H1 (cell line): Measurements from ENCODE around the gene FNDC3A. TPM values are rescaled to one million over a fixed set of nuclear protein-coding genes. Genes with fewer than 3 reads are reported as not detected.

Experiments used
- CTCF ChIA-PET: fragments of 300-600 bp; sonication (Branson Sonifier 250); formaldehyde crosslinking; loops from one replicate; lab custom pipeline; 2021; ENCODE audit not compliant: partially characterized antibody; lab: Charles Lee
- POLR2A ChIA-PET: fragments of 300-600 bp; sonication (Branson Sonifier 250); formaldehyde crosslinking; loops from one replicate; lab custom pipeline; 2021; ENCODE audit warnings: inconsistent platforms; ENCODE audit not compliant: partially characterized antibody; lab: Charles Lee
- DNase-seq, 2 experiments: peaks; one replicate each; pipeline versions ENCODE4 v3.0.0 to v3.0.0-alpha.2; 2010 to 2022; ENCODE audit warnings: low spot score in 2 of 2, low read depth in 1 of 2, mixed read lengths in 1 of 2
- FAIRE-seq: peaks from 2 replicates; lab custom pipeline; 2011; peaks lifted over from hg19 to GRCh38; lab: Jason Lieb, UNC
- H2AFZ ChIP-seq: 2 replicates; pipeline ENCODE4 v1.8.1; 2012; ENCODE audit warnings: low read length, inconsistent platforms
- H2AK5ac ChIP-seq: 2 replicates; pipeline ENCODE4 v1.6.1; 2013; ENCODE audit warnings: low read depth, low read length
- H2BK120ac ChIP-seq: replicated peaks from 2 replicates; pipeline ENCODE3; 2013; ENCODE audit warnings: low read depth, low read length, inconsistent platforms
- H2BK12ac ChIP-seq: 2 replicates; pipeline ENCODE4 v1.6.1; 2013; ENCODE audit warnings: low read depth, low read length
- H2BK15ac ChIP-seq: 2 replicates; pipeline ENCODE4 v1.6.1; 2013; ENCODE audit warnings: low read length
- H2BK20ac ChIP-seq: 2 replicates; pipeline ENCODE4 v1.6.1; 2013; ENCODE audit warnings: low read length
- H2BK5ac ChIP-seq: 2 replicates; pipeline ENCODE4 v1.6.1; 2013; ENCODE audit warnings: low read depth, low read length
- H3K14ac ChIP-seq: 2 replicates; pipeline ENCODE4 v1.6.1; 2013; ENCODE audit warnings: inconsistent platforms; ENCODE audit not compliant: insufficient read length
- H3K18ac ChIP-seq: 2 replicates; pipeline ENCODE4 v1.6.1; 2013; ENCODE audit warnings: low read length; ENCODE audit errors: extremely low read depth
- H3K23ac ChIP-seq: 2 replicates; pipeline ENCODE4 v1.6.1; 2013; ENCODE audit warnings: inconsistent platforms; ENCODE audit not compliant: insufficient read length
- H3K23me2 ChIP-seq: 2 replicates; pipeline ENCODE4 v1.6.1; 2013; ENCODE audit warnings: low read depth, low read length
- H3K27ac ChIP-seq: 2 replicates; pipeline ENCODE4 v1.6.1; 2011; ENCODE audit warnings: low read depth, low read length, inconsistent platforms
- H3K27me3 ChIP-seq, 4 experiments: replicated peaks in 1 of 4; 1 replicate in 1 of 4; 2 replicates in 3 of 4; pipeline versions ENCODE4 v1.6.1 to v1.8.1; 2011 to 2013; ENCODE audit warnings: low read length in 3 of 4, mild to moderate bottlenecking in 3 of 4, inconsistent platforms in 2 of 4, mixed read lengths in 2 of 4, moderate library complexity in 1 of 4; ENCODE audit not compliant: control insufficient read depth in 3 of 4, insufficient read depth in 3 of 4; ENCODE audit errors: extremely low read depth in 1 of 4
- H3K36me3 ChIP-seq, 4 experiments: 2 replicates each; pipeline versions ENCODE4 v1.6.1 to v1.8.1; 2011 to 2013; ENCODE audit warnings: mild to moderate bottlenecking in 4 of 4, low read length in 3 of 4, moderate library complexity in 2 of 4, control low read depth in 1 of 4, inconsistent platforms in 1 of 4; ENCODE audit not compliant: insufficient read depth in 4 of 4, control insufficient read depth in 2 of 4
- H3K4ac ChIP-seq: replicated peaks from 2 replicates; pipeline ENCODE3; 2013; ENCODE audit warnings: low read length, low read depth, mixed read lengths, inconsistent platforms; ENCODE audit not compliant: insufficient read length
- H3K4me1 ChIP-seq, 4 experiments: replicated peaks in 1 of 4; 1 replicate in 1 of 4; 2 replicates in 3 of 4; pipeline versions ENCODE4 v1.6.1 to v1.8.1; 2011 to 2013; ENCODE audit warnings: low read length in 3 of 4, inconsistent platforms in 2 of 4, mixed read lengths in 1 of 4; ENCODE audit not compliant: insufficient read depth in 4 of 4, control insufficient read depth in 3 of 4
- H3K4me2 ChIP-seq, 2 experiments: 2 replicates each; pipeline versions ENCODE4 v1.6.1 to v1.8.1; 2011 to 2013; ENCODE audit warnings: low read depth in 2 of 2, low read length in 2 of 2, control low read depth in 1 of 2, inconsistent platforms in 1 of 2, mild to moderate bottlenecking in 1 of 2; ENCODE audit not compliant: insufficient read depth in 1 of 2
- H3K4me3 ChIP-seq, 4 experiments: fragments of 200-600, 300-600 bp in 1 of 4; sonication (generic), shearing (Covaris generic), sonication (Bioruptor Twin) in 1 of 4; 2 replicates each; pipeline versions ENCODE4 v1.5.1 to v1.8.1; 2011 to 2016; ENCODE audit warnings: low read length in 4 of 4, low read depth in 3 of 4, control low read depth in 2 of 4, inconsistent platforms in 2 of 4, mild to moderate bottlenecking in 2 of 4, mixed read lengths in 1 of 4, moderate library complexity in 1 of 4; ENCODE audit not compliant: insufficient read depth in 2 of 4; ENCODE audit errors: extremely low read depth in 1 of 4
- H3K56ac ChIP-seq: replicated peaks from 2 replicates; pipeline ENCODE3; 2013; ENCODE audit warnings: low read depth, mild to moderate bottlenecking, mixed read lengths, low read length, inconsistent platforms; ENCODE audit not compliant: insufficient read length
- H3K79me1 ChIP-seq: 2 replicates; pipeline ENCODE4 v1.6.1; 2013; ENCODE audit warnings: low read depth, low read length, control low read depth
- H3K79me2 ChIP-seq, 2 experiments: 2 replicates each; pipeline versions ENCODE4 v1.6.1 to v1.8.1; 2012 to 2013; ENCODE audit warnings: low read length in 2 of 2, mild to moderate bottlenecking in 2 of 2, inconsistent platforms in 1 of 2; ENCODE audit not compliant: insufficient read depth in 2 of 2, control insufficient read depth in 1 of 2
- H3K9ac ChIP-seq, 4 experiments: replicated peaks in 1 of 4; 1 replicate in 1 of 4; 2 replicates in 3 of 4; pipeline versions ENCODE4 v1.6.1 to v1.8.1; 2011 to 2013; ENCODE audit warnings: low read depth in 3 of 4, low read length in 3 of 4, control low read depth in 2 of 4, mild to moderate bottlenecking in 2 of 4, moderate library complexity in 2 of 4, inconsistent platforms in 1 of 4; ENCODE audit errors: extremely low read depth in 1 of 4
- H3K9me3 ChIP-seq, 2 experiments: 2 replicates each; pipeline versions ENCODE4 v1.6.1 to v1.8.1; 2012 to 2013; ENCODE audit warnings: mild to moderate bottlenecking in 2 of 2, moderate library complexity in 2 of 2, control low read depth in 1 of 2, inconsistent platforms in 1 of 2, low read depth in 1 of 2, low read length in 1 of 2, mixed read lengths in 1 of 2; ENCODE audit not compliant: insufficient read depth in 2 of 2
- H4K20me1 ChIP-seq, 2 experiments: replicated peaks in 1 of 2; 2 replicates each; pipeline versions ENCODE3 to v1.8.1; 2011 to 2013; ENCODE audit warnings: inconsistent platforms in 2 of 2, low read length in 2 of 2, mild to moderate bottlenecking in 1 of 2; ENCODE audit not compliant: insufficient read depth in 2 of 2, control insufficient read depth in 1 of 2
- H4K5ac ChIP-seq: 2 replicates; pipeline ENCODE4 v1.6.1; 2013; ENCODE audit warnings: low read length, low read depth, mixed read lengths, inconsistent platforms; ENCODE audit not compliant: insufficient read length
- H4K8ac ChIP-seq: 2 replicates; pipeline ENCODE4 v1.8.0; 2013; ENCODE audit warnings: mild to moderate bottlenecking, moderate library complexity, low read length, inconsistent platforms; ENCODE audit not compliant: insufficient read depth; ENCODE audit errors: extremely low read depth
- H4K91ac ChIP-seq: replicated peaks from 2 replicates; pipeline ENCODE3; 2013; ENCODE audit warnings: low read length, mixed read lengths, inconsistent platforms; ENCODE audit not compliant: insufficient read length
- NANOG ChIP-seq: IDR thresholded peaks from 2 replicates; pipeline ENCODE4 v1.6.1; 2011; ENCODE audit warnings: low read length, low read depth, mild to moderate bottlenecking, inconsistent platforms; ENCODE audit not compliant: insufficient read depth, poor library complexity, severe bottlenecking
- NRF1 ChIP-seq: IDR thresholded peaks from 2 replicates; pipeline ENCODE4 v1.6.1; 2011; ENCODE audit warnings: mild to moderate bottlenecking, low read depth, low read length, improper control_type of control experiment
- WGBS, 2 experiments: shearing (Covaris generic) in 1 of 2; methylation state at CpG; one replicate each; pipeline versions ENCODE4 v1.1.6 to v1.1.7; 2013 to 2015; ENCODE audit warnings: low lambda C conversion rate in 2 of 2, mixed read lengths in 2 of 2, inconsistent platforms in 1 of 2, low coverage in 1 of 2, missing lambda C conversion rate in 1 of 2; ENCODE audit not compliant: insufficient replicate concordance in 2 of 2, insufficient coverage in 1 of 2, insufficient read length in 1 of 2; ENCODE audit errors: extremely low coverage in 1 of 2, missing lambda C conversion rate in 1 of 2; 5-methylcytosine and 5-hydroxymethylcytosine counted together
- polyA plus RNA-seq, 7 experiments: library from polyadenylated mRNA; depleted of rRNA in 3 of 7; stranded (reverse) in 5 of 7; unstranded in 2 of 7; fragments of >200 nt in 5 of 7; fragments of 200-250 nt in 2 of 7; gene quantifications; 1 replicate in 5 of 7; 2 replicates in 1 of 7; 4 replicates in 1 of 7; pipeline versions ENCODE4 v1.2.1 to v1.2.3, GENCODE V29; 2011 to 2013; ENCODE audit warnings: missing spikeins in 2 of 7, mixed read lengths in 2 of 7
- total RNA-seq: library from RNA; stranded (reverse); fragmentation: NEBNext Ultra II Directional; extraction: Animal tissue kit (Norgen Biotek cat#: 25700); gene quantifications from 2 replicates; pipeline ENCODE4 v1.2.1, GENCODE V29; 2021

The FNDC3A gene
- total and polyA plus RNA-seq, 2 of the 8 experiments (the other 6 are each of a cell fraction or from before 2014, with no cell fraction given), result 14.6 to 26.0 TPM

GRCh38 chr13:49190901-49191300 is 215.2 kb downstream of the FNDC3A start:
- Histone ChIP-seq H3K27me3 (no peaks in the 10 kb centered on the region), H3K79me2 (no peaks in the 10 kb centered on the region), H4K91ac (no peak overlapping the region), H3K4ac (no peak overlapping the region), H3K79me1 (no peaks in the 10 kb centered on the region), H3K9me3 (no peaks in the 10 kb centered on the region), H3K36me3 (peaks cover 7 to 57% (median 20%) of the 10 kb centered on the region in 4 experiments; a peak in 6 of 8 replicates), H3K23ac (no peak overlapping the region), H4K8ac (no peak overlapping the region), H3K27ac (no peak overlapping the region), H3K56ac (no peak overlapping the region), H3K18ac (no peak overlapping the region), H3K4me2 (no peak overlapping the region), H4K20me1 (no peaks in the 10 kb centered on the region), H3K4me3 (no peak overlapping the region), H3K4me1 (no peaks in the 10 kb centered on the region), H2BK5ac (no peak overlapping the region), H3K9ac (no peak overlapping the region), H2BK20ac (no peak overlapping the region), H4K5ac (no peak overlapping the region), H2BK120ac (no peak overlapping the region), H2AFZ (no peak overlapping the region), H2AK5ac (no peak overlapping the region), H2BK15ac (no peak overlapping the region), H3K23me2 (no peaks in the 10 kb centered on the region), H3K14ac (no peak overlapping the region), H2BK12ac (no peak overlapping the region)
- FAIRE-seq (no peak), DNase-seq (no peak)
- ChIA-PET CTCF (no interaction called here), POLR2A (no interaction called here)
- WGBS, 2 experiments, result 92% methylated on average over 2 of the region's 2 CpGs; no CpG with 5 or more reads in 1 of the 2 experiments
- TF ChIP-seq NANOG (no peak), NRF1 (no peak)
